ENCODE results near the gene PRKAG2.

Gene PRKAG2

DNA sequence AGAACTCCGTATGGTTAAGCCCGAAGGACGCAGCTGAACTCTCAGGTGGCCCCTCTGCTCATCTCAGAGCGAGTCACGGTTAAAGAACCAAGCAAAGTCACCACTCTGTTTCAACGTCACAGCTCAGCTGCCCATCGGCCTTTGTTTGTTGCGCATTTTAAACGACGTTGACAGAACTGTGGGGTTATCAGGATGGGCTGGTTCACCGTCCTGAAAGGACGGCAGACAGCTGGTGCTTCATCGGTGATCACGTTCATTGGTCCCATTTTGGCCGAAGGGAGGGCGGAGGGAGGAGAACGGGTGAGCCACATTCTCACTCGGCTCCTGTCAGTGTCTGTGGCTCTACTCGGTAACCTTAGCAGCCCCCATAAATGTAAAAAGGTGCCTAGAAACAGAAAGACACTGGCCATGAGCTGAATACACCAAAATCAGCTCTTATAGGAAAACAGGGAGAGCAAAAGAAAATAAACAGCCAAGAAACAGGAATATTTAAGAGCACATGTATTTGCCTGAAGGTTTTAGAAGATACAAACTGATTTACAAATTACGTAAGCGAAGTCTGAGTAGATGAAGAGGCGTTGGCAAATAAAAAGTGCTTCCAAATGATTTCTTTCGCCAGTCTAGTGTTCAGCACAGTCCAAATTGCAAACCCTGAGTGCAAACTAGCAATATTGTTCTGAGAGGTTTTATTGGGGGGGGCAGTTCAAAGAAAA is 8.4 kb downstream of the PRKAG2 start:
- no peak for DNase-seq
- Histone ChIP-seq H3K36me3 (replicated peaks) (no peaks in the 10 kb centered on the region), H3K27ac (no peak overlapping the region), H3K27me3 (replicated peaks) (peaks cover 3% of the 10 kb centered on the region), H3K4me3 (ENCODE audit: low read depth, low read length) (no peak overlapping the region)
- TF ChIP-seq, protein P1, sequence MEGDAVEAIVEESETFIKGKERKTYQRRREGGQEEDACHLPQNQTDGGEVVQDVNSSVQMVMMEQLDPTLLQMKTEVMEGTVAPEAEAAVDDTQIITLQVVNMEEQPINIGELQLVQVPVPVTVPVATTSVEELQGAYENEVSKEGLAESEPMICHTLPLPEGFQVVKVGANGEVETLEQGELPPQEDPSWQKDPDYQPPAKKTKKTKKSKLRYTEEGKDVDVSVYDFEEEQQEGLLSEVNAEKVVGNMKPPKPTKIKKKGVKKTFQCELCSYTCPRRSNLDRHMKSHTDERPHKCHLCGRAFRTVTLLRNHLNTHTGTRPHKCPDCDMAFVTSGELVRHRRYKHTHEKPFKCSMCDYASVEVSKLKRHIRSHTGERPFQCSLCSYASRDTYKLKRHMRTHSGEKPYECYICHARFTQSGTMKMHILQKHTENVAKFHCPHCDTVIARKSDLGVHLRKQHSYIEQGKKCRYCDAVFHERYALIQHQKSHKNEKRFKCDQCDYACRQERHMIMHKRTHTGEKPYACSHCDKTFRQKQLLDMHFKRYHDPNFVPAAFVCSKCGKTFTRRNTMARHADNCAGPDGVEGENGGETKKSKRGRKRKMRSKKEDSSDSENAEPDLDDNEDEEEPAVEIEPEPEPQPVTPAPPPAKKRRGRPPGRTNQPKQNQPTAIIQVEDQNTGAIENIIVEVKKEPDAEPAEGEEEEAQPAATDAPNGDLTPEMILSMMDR (IDR thresholded peaks at IDR 0.05; ENCODE audit: low read depth, low read length, missing control alignments), result no peak
- in situ Hi-C loops (cut with HindIII; ENCODE audit: low pct_ligation_motif_present, low sequenced_read_pairs), result no loop called here

DNA sequence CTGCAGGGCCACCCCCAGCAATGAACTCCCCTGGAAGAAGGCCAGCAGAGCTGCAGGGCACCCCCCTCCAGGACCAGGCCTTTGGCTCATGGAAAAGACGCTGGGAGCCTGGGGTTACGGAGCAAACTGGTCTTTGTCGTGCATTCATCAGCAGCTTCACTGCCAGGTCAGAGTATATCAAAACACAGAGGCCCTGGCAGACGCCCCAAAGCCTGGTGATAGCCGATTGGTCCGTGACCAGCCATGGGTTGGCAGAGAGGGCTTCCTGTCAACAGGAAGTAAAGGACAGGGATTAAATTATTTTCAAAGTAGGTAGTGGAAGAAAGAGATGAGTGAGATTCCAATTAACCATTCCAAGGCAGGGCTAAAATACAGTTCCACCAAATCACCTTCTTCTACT is 9.0 kb downstream of the PRKAG2 start:
- in situ Hi-C loops (cut with HindIII; ENCODE audit: low pct_ligation_motif_present, low sequenced_read_pairs), result no loop called here
- Histone ChIP-seq H3K36me3 (replicated peaks) (no peaks in the 10 kb centered on the region), H3K27ac (no peak overlapping the region), H3K4me3 (ENCODE audit: low read depth, low read length) (no peak overlapping the region), H3K27me3 (replicated peaks) (peaks cover 3% of the 10 kb centered on the region)
- no peak for DNase-seq
- TF ChIP-seq, protein P1 (IDR thresholded peaks at IDR 0.05; ENCODE audit: low read depth, low read length, missing control alignments), result no peak

DNA sequence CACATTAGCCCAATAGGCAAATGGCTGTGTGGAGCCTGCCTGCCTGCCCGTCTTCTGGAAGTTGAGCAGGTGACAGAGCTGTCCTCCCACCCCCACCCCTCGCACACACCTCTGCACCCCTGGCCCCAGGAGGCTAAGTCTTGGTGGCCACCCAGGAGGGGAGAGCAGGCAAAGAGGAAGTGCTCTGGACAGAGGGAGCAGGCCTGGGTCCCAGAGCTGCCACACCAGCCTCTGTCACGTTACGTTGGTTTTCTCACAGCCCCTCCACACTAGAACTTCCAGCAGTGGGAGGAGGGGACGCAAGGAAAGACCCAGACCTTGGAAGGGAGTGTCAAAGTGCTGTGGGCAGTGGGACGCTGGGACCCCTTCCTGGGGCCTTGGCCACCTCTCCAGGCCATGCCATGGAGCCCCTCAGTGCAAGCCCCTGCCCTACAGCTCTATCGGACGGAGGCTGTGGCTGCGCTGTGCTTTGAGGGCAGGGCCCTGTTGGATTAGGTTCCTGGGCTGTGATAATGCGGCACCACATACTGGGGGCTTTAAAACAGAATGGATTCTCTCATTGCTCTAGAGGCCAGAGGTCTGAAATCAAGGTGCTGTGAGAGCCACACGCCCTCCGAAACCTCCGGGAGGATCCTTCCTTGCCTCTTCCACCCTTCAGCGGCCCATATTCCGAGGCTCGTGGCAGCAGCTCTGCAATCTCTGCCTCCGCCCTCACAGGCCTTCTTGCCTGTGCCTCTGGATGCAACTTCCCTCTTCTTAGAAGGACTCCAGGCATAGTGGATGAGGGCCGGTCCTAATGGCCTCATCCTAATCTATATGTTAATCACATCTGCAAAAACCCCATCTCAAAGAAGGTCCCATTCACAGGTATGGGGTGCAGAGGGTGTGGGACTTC is 9.9 kb downstream of the PRKAG2 start:
- Histone ChIP-seq H3K4me3 (ENCODE audit: low read depth, low read length) (no peak overlapping the region), H3K27ac (no peak overlapping the region), H3K36me3 (replicated peaks) (no peaks in the 10 kb centered on the region), H3K27me3 (replicated peaks) (peaks cover 3% of the 10 kb centered on the region)
- DNase-seq, result no peak
- in situ Hi-C loops (cut with HindIII; ENCODE audit: low pct_ligation_motif_present, low sequenced_read_pairs), result no loop called here
- TF ChIP-seq, protein P1 (IDR thresholded peaks at IDR 0.05; ENCODE audit: low read depth, low read length, missing control alignments), result no peak

DNA sequence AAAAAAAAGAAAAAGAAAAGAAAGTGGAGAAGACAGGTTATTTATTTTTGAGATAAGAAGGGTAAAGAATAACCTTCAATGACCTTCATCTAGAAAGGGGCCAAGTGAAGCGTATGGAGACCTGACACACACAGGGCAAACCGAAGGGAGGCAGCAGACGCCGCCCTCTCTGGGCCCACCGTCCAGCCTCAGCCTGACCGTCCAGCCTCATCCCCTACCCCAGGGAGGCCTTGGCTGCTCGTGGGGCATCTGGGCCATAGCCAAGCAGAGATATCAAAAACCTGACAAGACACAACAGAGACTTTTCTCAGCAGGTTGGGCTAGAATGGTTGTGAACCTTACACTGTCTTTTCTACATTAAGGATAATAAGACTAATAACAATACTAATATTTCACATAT is 10.9 kb downstream of the PRKAG2 start:
- DNase-seq, result no peak
- TF ChIP-seq, protein P1 (IDR thresholded peaks at IDR 0.05; ENCODE audit: low read depth, low read length, missing control alignments), result no peak
- in situ Hi-C loops (cut with HindIII; ENCODE audit: low pct_ligation_motif_present, low sequenced_read_pairs), result no loop called here
- Histone ChIP-seq H3K4me3 (ENCODE audit: low read depth, low read length) (no peak overlapping the region), H3K27ac (no peak overlapping the region), H3K36me3 (replicated peaks) (no peaks in the 10 kb centered on the region), H3K27me3 (replicated peaks) (peaks cover 3% of the 10 kb centered on the region)

DNA sequence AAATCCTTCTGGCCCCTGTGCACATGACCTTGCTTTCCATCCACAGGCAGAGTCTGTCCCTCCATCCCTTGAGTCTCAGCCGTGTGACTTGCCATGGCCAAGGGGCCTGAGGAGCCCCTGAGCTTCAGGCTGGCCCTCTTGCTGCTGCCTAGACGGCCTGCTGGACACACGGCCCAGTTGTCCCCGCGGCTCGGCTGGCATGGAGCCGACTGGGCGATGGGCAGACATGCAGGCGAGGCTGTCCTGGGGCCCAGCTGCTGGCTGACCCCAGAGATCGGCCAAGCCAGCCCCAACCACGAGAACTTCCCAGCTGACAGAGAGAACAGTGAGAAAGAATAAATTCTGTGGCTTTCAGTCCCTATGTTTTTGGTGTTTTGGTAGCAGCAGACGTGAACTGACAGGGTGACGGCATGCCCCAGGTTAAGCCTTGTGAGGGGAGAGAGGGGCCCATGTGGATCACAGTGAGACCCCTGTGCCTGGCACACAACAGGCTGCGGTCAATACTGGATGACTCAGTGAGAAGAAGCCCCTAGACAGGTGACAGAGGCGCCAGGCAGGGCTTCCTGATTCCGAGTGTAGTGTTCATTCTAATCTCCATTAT is 11.7 kb downstream of the PRKAG2 start:
- in situ Hi-C loops (cut with HindIII; ENCODE audit: low pct_ligation_motif_present, low sequenced_read_pairs), result no loop called here
- no peak for DNase-seq
- Histone ChIP-seq H3K27me3 (replicated peaks) (peaks cover 3% of the 10 kb centered on the region), H3K36me3 (replicated peaks) (no peaks in the 10 kb centered on the region), H3K27ac (no peak overlapping the region), H3K4me3 (ENCODE audit: low read depth, low read length) (no peak overlapping the region)
- TF ChIP-seq, protein P1 (IDR thresholded peaks at IDR 0.05; ENCODE audit: low read depth, low read length, missing control alignments), result no peak

Data from brain microvascular endothelial cell (primary cell).